CD1c-positive myeloid dendritic cell (primary cell): ENCODE data around the gene SVIL.
"Not testable (repeated sequence)": the region's sequence is repeated elsewhere in the genome, so short reads cannot be mapped to it uniquely, and the experiment has no call there.

Experiments
- DNase-seq: peaks from one replicate; pipeline ENCODE4 v3.0.0-alpha.2; 2016; ENCODE audit errors: extremely low spot score

The SVIL gene

DNA sequence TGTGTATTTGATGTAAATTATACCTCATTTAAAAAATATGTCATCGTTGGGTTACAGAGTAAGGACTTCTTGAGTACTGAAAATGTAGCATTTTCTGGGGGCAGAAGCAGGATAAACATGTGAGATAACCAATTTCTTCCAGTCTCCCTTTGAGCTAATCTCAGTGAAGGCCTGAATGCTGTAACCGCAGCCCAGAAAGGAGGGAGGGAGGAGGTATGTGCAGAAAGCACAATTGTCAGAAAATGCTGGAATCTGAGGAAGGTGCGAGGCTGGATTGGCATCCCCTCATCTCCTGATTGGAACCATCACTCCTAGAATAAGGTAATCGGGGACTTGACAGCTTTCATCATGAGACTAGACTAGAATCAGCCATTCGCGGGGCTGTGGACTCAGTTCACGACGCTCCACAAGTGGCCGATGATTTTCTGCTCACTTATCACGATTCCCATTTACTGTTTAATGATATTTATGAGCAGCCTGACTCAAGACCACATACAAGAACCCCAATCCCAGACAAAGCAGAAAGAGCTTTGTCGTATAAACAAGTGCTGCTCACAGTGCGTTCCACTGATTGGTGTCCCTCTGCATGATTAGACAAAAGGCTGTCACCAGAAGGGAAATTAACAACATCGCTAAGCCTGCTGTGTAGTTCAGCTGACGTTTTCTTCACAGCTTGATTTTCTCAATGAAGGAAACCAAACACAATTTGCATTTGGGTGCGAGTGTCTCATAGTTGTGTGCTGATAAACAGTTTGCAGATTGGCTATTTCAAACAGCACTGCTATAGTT is 93.2 kb downstream of the SVIL start:
- DNase-seq = no peak

DNA sequence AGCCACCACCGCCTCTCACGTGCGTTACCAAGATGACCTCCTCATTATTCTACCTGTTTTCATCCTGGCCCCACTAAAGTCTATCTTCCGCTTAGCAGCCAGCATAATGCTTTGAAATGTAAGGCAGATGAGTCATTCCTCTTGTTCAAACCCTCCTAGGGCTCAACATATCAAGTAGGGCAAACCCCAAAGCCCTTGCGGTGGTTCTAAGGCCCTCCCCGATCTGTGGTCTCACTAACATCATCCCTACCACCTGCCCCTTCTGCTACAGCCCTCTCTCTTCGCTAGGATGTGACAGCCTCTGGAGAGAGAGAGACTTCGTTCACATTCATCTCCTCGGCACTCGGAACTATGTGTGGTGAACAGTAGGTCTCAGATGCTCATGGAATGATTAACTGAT is 94.8 kb downstream of the SVIL start:
- DNase-seq = no peak

- DNase-seq = no peak
Measured at GRCh38 chr10:29539412-29539811, 95.4 kb downstream of the SVIL start.

DNA sequence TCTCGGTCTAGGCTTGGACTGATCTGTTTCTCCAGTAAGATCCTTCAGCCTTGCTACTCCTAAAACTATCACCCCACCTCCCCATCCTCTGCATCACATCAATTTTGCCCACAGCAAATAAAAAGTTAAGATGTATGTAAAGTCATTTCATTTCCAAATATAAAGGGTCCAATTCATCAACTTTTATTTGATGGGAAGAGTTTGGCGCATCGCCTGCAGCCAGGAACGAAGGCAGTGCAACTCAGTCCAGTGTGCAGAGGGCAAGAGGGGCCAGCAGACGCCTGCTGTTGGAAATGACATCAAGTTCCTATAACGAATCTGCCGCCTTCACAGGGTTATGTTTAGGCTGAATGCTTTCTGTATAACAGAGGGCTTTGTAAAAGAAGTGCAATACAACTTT is 97.0 kb downstream of the SVIL start:
- DNase-seq = no peak

- DNase-seq = not testable (repeated sequence)
Measured at GRCh38 chr10:29536691-29537090, 98.1 kb downstream of the SVIL start.

GRCh38 chr10:29535778-29536453 is 98.9 kb downstream of the SVIL start:
- DNase-seq = peak; percentile 24

- DNase-seq = no peak
Measured at GRCh38 chr10:29535012-29535777, 99.6 kb downstream of the SVIL start.

DNA sequence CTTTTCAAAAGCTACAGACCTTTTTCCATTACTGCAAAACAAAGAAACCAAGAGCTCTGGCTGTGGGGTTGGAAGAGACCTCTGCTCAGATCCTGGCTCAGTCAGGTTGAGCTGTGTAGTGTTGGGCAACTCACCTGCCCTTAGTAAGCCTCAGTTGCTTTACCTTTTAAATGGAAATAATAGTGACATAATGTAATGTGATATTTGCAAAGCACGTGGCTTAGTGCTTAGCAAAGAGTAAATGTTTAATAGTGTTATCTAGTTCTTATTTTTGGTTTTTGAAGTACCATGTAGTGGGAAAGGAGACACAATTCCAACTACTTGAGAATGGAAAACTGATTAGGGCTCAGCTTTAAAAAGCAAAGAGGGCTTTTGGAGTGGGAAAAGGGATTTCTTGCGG is 100.2 kb downstream of the SVIL start:
- DNase-seq = no peak

- DNase-seq = no peak
Measured at GRCh38 chr10:29533696-29534285, 101.0 kb downstream of the SVIL start.

GRCh38 chr10:29533046-29533445 is 101.7 kb downstream of the SVIL start:
- no peak for DNase-seq

DNA sequence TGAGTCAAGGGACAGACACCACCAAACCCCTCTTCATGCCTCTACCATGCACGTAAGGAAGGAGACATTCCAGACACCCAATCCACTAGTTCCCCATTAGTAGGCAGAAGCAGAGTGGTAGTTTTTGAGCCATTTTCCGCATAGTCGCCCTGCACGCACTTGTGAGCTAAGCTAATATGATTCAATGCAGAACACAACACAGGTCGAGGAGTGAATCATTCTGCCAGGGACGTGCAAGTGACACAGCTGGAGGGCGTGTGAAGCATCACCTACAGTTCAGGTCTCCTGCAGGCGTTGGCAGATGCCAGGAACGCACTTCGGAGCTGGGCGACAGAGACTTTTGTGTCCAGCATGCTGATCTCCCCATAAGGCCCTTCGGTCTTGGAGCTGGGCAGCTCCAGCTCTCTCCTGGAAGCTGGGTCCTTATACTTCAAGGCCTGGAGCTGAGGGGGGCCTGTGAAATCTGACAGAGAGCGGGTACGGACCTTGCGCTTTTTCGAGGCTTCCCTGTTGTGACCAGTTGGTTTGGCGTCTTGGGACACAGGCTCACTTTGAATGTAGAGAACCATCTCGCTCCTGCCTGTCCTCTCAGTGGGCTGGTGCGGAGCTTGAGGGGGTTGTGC is 102.4 kb downstream of the SVIL start:
- DNase-seq = no peak

DNA sequence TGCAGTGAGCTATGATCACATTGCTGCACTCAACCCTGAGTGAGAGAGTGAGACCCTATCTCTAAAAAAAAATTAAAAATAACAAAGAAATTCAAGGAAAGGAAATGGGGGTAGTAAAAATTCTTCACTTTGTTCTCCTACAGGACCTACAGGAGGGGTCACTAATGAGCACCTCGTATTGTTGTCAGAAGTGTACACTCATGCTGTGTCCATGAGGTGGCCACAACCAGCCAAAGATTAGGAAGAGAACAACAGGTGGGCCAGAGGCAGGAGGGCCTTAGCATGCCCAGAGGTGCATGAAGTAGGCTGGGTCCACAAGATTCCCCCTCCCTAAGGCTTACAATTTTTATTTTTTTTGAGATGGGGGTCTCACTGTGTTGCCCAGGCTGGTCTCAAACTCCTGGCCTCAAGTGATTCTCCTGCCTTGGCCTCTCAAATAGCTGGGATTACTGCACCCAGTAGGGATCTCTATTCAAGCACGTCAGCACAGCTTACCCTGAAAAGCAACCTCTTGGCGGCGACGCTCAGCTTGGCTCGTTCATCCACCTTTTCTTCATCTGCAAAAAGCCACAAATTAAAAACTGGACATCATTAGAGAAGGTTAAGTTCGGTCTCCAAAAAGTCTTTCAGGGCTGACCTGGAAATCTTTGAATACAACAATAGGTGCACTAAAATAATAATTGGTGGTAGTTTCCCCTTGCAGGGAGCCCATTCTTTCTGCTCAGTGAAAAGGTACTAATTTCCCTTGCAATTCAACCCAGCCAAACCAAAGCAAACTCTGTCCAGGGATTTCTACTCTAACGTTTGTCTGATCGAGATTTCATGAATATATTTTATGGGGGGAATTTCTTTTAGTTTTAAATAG is 104.4 kb downstream of the SVIL start:
- DNase-seq = no peak

- DNase-seq = no peak
Measured at GRCh38 chr10:29529146-29529545, 105.6 kb downstream of the SVIL start.

DNA sequence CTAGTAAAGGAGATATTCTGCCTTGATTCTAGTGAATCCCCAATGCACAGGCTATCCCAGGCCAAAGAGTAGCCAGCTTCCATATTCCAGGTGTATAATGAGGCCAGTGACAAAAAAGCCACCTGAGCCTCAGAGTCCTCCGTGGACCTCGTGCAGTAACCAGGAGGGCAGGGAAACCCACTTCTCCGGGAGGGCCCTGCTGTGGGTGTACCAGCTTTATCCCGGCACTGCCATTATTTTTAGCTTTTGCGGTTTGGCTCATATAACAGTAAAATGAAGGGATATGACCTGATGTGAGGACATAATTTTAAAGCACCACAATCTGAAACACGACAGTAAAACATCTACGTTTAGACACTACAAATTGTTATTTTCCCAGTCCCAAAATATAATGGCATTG is 109.0 kb downstream of the SVIL start:
- DNase-seq = no peak

GRCh38 chr10:29524720-29525119 is 110.1 kb downstream of the SVIL start:
- DNase-seq = no peak

- DNase-seq = no peak
Measured at GRCh38 chr10:29524294-29524693, 110.5 kb downstream of the SVIL start.

DNA sequence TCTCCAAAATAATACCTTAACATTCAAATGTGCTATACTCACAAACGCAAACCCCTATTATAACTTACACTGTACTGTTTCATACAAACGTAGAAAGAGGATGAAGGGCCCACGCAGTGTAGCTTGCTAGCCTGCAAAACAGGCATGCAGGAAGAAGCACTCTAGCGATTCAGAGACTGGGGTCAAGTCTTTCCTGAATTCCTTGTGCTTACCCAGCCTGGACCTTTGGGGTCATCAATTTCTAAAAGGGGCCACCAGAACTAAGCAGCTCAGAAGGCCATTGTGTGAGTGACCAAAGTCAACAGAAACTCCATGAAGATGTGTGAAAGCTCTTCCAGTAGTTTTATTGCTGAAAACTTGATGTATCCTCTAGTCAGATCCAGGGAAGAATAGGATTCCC is 111.9 kb downstream of the SVIL start:
- no peak for DNase-seq

DNA sequence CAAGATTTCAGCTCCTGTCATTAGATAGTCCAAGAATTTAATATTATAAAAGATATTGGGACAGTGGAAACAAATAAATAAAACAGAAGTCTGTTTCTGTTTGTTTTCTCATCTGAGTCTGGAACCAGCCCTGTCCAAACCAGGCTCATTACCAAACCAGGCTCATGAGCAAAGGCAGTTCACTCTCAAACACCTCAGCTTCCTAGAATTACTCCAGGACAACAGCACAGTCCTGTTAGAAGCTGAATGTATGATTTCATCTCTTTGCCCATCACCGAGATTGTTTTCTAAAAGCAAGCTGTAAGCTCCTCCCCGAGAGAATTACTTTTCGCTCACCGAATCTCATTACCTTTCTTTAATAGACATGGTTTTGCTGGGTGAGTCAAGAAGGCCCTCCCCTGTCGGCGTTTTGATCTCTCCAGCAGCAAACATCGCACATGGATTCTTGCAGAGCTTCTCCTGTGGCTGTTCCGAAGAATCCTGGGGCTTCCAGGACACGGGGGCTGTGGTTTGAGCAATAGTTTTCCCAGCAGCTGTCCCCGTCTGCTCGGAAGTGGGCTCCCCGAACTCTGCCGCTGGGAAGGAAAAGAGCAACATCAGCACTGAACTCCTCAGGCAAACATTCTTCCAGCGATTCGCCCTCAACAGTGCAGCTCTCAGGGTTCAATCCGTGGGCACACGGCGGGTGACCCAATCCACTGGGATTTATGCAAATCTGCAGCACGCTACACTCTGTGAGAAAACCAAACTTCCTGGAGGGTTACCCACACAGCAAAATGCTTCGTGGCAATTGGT is 112.5 kb downstream of the SVIL start:
- no peak for DNase-seq

GRCh38 chr10:29519659-29520058 is 115.1 kb downstream of the SVIL start:
- DNase-seq = no peak

GRCh38 chr10:29517352-29517923 is 117.3 kb downstream of the SVIL start:
- DNase-seq = peak; percentile 19
